DMS79 treated with DMSO at 0.1 percent for 48 hours (cell line): ENCODE data around the gene ZNF423.
"Not testable (repeated sequence)": the region's sequence is repeated elsewhere in the genome, so short reads cannot be mapped to it uniquely, and the experiment has no call there.

Source experiments
- DNase-seq: peaks from one replicate; lab custom pipeline; 2025; lab: John Stamatoyannopoulos, UW

The ZNF423 gene

GRCh38 chr16:49583911-49584310 lies 272.0 kb downstream of the ZNF423 start:
- DNase-seq = no peak

GRCh38 chr16:49581630-49582298 lies 274.1 kb downstream of the ZNF423 start:
- no peak for DNase-seq

- DNase-seq = no peak
Observed at GRCh38 chr16:49580751-49581303, 275.1 kb downstream of the ZNF423 start.

GRCh38 chr16:49578435-49579024 lies 277.4 kb downstream of the ZNF423 start:
- no peak for DNase-seq

- no peak for DNase-seq
Observed at GRCh38 chr16:49578018-49578417, 277.9 kb downstream of the ZNF423 start.

- no peak for DNase-seq
Observed at GRCh38 chr16:49576941-49577340, 279.0 kb downstream of the ZNF423 start.

GRCh38 chr16:49576173-49576494 lies 279.8 kb downstream of the ZNF423 start:
- DNase-seq = no peak

GRCh38 chr16:49575346-49576172 lies 280.4 kb downstream of the ZNF423 start:
- no peak for DNase-seq

- no peak for DNase-seq
Observed at GRCh38 chr16:49574826-49575225, 281.1 kb downstream of the ZNF423 start.

- no peak for DNase-seq
Observed at GRCh38 chr16:49567950-49568349, 288.0 kb downstream of the ZNF423 start.

GRCh38 chr16:49566432-49566831 lies 289.5 kb downstream of the ZNF423 start:
- no peak for DNase-seq

- DNase-seq = no peak
Observed at GRCh38 chr16:49564496-49565229, 291.2 kb downstream of the ZNF423 start.

- no peak for DNase-seq
Observed at GRCh38 chr16:49563666-49564065, 292.2 kb downstream of the ZNF423 start.

- not testable (repeated sequence) for DNase-seq
Observed at GRCh38 chr16:49562894-49563293, 293.0 kb downstream of the ZNF423 start.

- no peak for DNase-seq
Observed at GRCh38 chr16:49562228-49562627, 293.7 kb downstream of the ZNF423 start.

- DNase-seq = no peak
Observed at GRCh38 chr16:49560004-49560830, 295.7 kb downstream of the ZNF423 start.

GRCh38 chr16:49559242-49559641 lies 296.7 kb downstream of the ZNF423 start:
- DNase-seq = no peak

GRCh38 chr16:49558451-49558850 lies 297.5 kb downstream of the ZNF423 start:
- DNase-seq = no peak

- DNase-seq = no peak
Observed at GRCh38 chr16:49556606-49557446, 299.1 kb downstream of the ZNF423 start.

GRCh38 chr16:49556249-49556605 lies 299.7 kb downstream of the ZNF423 start:
- DNase-seq = no peak
